Neural cell (in vitro differentiated cells): ENCODE results near the gene SFTPD. TPM values are rescaled to one million over a fixed set of nuclear protein-coding genes. Genes with fewer than 3 reads are reported as not detected.
A peak's percentile ranks its signal among the peaks of the same experiment; 100 is the strongest.
"Not testable (repeated sequence)": the region's sequence is repeated elsewhere in the genome, so short reads cannot be mapped to it uniquely, and the experiment has no call there.

Experiments used
- H2AFZ ChIP-seq: fragments of 200-600, 300-800 bp; sonication (generic), shearing (Covaris generic); 2 replicates; pipeline ENCODE4 v1.6.0; 2014; ENCODE audit warnings: low read depth, mild to moderate bottlenecking, antibody characterized with exemption, low read length, moderate library complexity
- H3F3A ChIP-seq: fragments of 200-600 bp; shearing (Covaris generic); 2 replicates; pipeline ENCODE4 v1.6.1; 2016; ENCODE audit warnings: mild to moderate bottlenecking, moderate library complexity, mixed read lengths, antibody characterized with exemption, low read length; ENCODE audit not compliant: insufficient read depth, poor library complexity, severe bottlenecking
- H3K27ac ChIP-seq: fragments of 200-600, 300-800 bp; sonication (generic), shearing (Covaris generic); 2 replicates; pipeline ENCODE4 v1.5.1; 2014; ENCODE audit warnings: mild to moderate bottlenecking, low read length, moderate library complexity
- H3K27me3 ChIP-seq: fragments of 300-800, 200-600 bp; sonication (generic), shearing (Covaris generic); 2 replicates; pipeline ENCODE4 v1.6.0; 2014; ENCODE audit warnings: mild to moderate bottlenecking, low read depth, low read length, moderate library complexity; ENCODE audit not compliant: insufficient read depth
- H3K36me3 ChIP-seq: fragments of 300-800, 200-600 bp; sonication (generic), shearing (Covaris generic); 2 replicates; pipeline ENCODE4 v1.5.1; 2014; ENCODE audit warnings: mild to moderate bottlenecking, antibody characterized with exemption, low read length, moderate library complexity; ENCODE audit not compliant: insufficient read depth
- H3K4me2 ChIP-seq: fragments of 300-800, 200-600 bp; sonication (generic), shearing (Covaris generic); 2 replicates; pipeline ENCODE4 v1.6.0; 2014; ENCODE audit warnings: mild to moderate bottlenecking, low read length
- H3K4me3 ChIP-seq: fragments of 300-800, 200-600 bp; sonication (generic), shearing (Covaris generic); 2 replicates; pipeline ENCODE4 v1.5.1; 2014; ENCODE audit warnings: mild to moderate bottlenecking, low read length, moderate library complexity
- H3K79me2 ChIP-seq: fragments of 200-600 bp; shearing (Covaris generic); replicated peaks from 2 replicates; pipeline ENCODE4 v1.6.0; 2014; ENCODE audit warnings: mild to moderate bottlenecking, low read length, moderate library complexity; ENCODE audit not compliant: insufficient read depth
- H3K9ac ChIP-seq: fragments of 300-800, 200-600 bp; sonication (generic), shearing (Covaris generic); 2 replicates; pipeline ENCODE4 v1.6.1; 2016; ENCODE audit warnings: mild to moderate bottlenecking, low read length, mixed read lengths
- H3K9me2 ChIP-seq: fragments of 200-600 bp; shearing (Covaris generic); 2 replicates; pipeline ENCODE4 v1.6.1; 2016; ENCODE audit warnings: mild to moderate bottlenecking, low read length, mixed read lengths; ENCODE audit not compliant: insufficient read depth
- H3K9me3 ChIP-seq: fragments of 200-600, 300-800 bp; sonication (generic), shearing (Covaris generic); 2 replicates; pipeline ENCODE4 v1.6.1; 2016; ENCODE audit warnings: mild to moderate bottlenecking, mixed run types, low read length, moderate library complexity, mixed read lengths
- H4K20me1 ChIP-seq: fragments of 200-600 bp; shearing (Covaris generic); 2 replicates; pipeline ENCODE4 v1.6.1; 2016; ENCODE audit warnings: mild to moderate bottlenecking, mixed run types; ENCODE audit not compliant: insufficient read depth
- CTCF ChIP-seq: fragments of 450-650 bp; IDR thresholded peaks from 2 replicates; pipeline ENCODE4 v1.5.1; 2014; ENCODE audit warnings: antibody characterized with exemption, mild to moderate bottlenecking, moderate library complexity; ENCODE audit not compliant: poor library complexity, severe bottlenecking
- EZH2 ChIP-seq: fragments of 200-600, 300-800 bp; shearing (Covaris generic), sonication (generic); IDR thresholded peaks from 2 replicates; pipeline ENCODE4 v1.6.1; 2014; ENCODE audit warnings: antibody characterized with exemption, low read length, borderline replicate concordance, mild to moderate bottlenecking; ENCODE audit not compliant: insufficient read depth, poor library complexity, severe bottlenecking
- MXI1 ChIP-seq: fragments of 450-650 bp; conservative IDR thresholded peaks from 2 replicates; pipeline ENCODE4 v1.6.1; 2014; ENCODE audit warnings: antibody characterized with exemption, mild to moderate bottlenecking; ENCODE audit not compliant: poor library complexity, severe bottlenecking
- POLR2AphosphoS5 ChIP-seq: IDR thresholded peaks from 2 replicates; pipeline ENCODE4 v1.6.1; 2012
- RAD21 ChIP-seq: fragments of 450-650 bp; conservative IDR thresholded peaks from 2 replicates; pipeline ENCODE4 v1.6.1; 2014; ENCODE audit warnings: antibody characterized with exemption, mild to moderate bottlenecking, moderate library complexity
- REST ChIP-seq: IDR thresholded peaks from 2 replicates; pipeline ENCODE4 v1.6.1; 2012; ENCODE audit warnings: borderline replicate concordance
- SMC3 ChIP-seq: fragments of 450-650 bp; conservative IDR thresholded peaks from 2 replicates; pipeline ENCODE4 v1.6.1; 2014; ENCODE audit warnings: antibody characterized with exemption, mild to moderate bottlenecking, moderate library complexity; ENCODE audit not compliant: poor library complexity
- TAF1 ChIP-seq: IDR thresholded peaks from 2 replicates; pipeline ENCODE4 v1.6.1; 2012; ENCODE audit warnings: low read depth
- polyA plus RNA-seq: library from polyadenylated mRNA; depleted of rRNA; stranded (reverse); fragments of >200 nt; gene quantifications from 2 replicates; pipeline ENCODE4 v1.2.3, GENCODE V29; 2014

The SFTPD gene
- polyA plus RNA-seq, 1 donor from 2014 or later = 0.51 TPM

- H3F3A ChIP-seq = no peaks in the 10 kb centered on the region
These were observed 43.3 kb downstream of the SFTPD start for GRCh38 chr10:79905322-79906314.

GRCh38 chr10:79904671-79905321 lies 44.1 kb downstream of the SFTPD start:
- Histone ChIP-seq H3K27ac (no peak overlapping the region), H4K20me1 (no peaks in the 10 kb centered on the region), H3K9ac (peak overlapping the region; percentile 70), H3K36me3 (no peaks in the 10 kb centered on the region), H3K9me2 (no peaks in the 10 kb centered on the region), H3K4me3 (peak overlapping the region; percentile 84), H3K4me2 (peak overlapping the region; percentile 47), H3K9me3 (no peaks in the 10 kb centered on the region), H3K79me2 (no peaks in the 10 kb centered on the region), H3F3A (no peaks in the 10 kb centered on the region), H3K27me3 (no peaks in the 10 kb centered on the region), H2AFZ (peak overlapping the region; percentile 68)
- no peak for TF ChIP-seq EZH2
- TF ChIP-seq POLR2AphosphoS5 = peak; percentile 39
- TF ChIP-seq REST = no peak
- TF ChIP-seq TAF1 = no peak
- TF ChIP-seq SMC3 = no peak
- peak; percentile 16 for TF ChIP-seq RAD21
- no peak for TF ChIP-seq CTCF
- TF ChIP-seq MXI1 = peak; percentile 47

More at GRCh38 chr10:79905322-79906314, 43.3 kb downstream of the SFTPD start:
- H3K9me2 ChIP-seq = no peaks in the 10 kb centered on the region
- H3K4me2 ChIP-seq = peak overlapping the region; percentile 47
- H3K79me2 ChIP-seq = no peaks in the 10 kb centered on the region
- no peaks in the 10 kb centered on the region for H3K9me3 ChIP-seq
- H3K36me3 ChIP-seq = no peaks in the 10 kb centered on the region
- H3K27me3 ChIP-seq = no peaks in the 10 kb centered on the region
- peak overlapping the region; percentile 68 for H2AFZ ChIP-seq
- H3K27ac ChIP-seq = no peak overlapping the region
- TF ChIP-seq MXI1 = no peak
- H3K4me3 ChIP-seq = peak overlapping the region; percentile 84
- no peaks in the 10 kb centered on the region for H4K20me1 ChIP-seq
- H3K9ac ChIP-seq = peak overlapping the region; percentile 70

- H3K36me3 ChIP-seq = not testable (repeated sequence)
These were observed 47.3 kb downstream of the SFTPD start for GRCh38 chr10:79901571-79901970.

More at GRCh38 chr10:79901571-79901970, 47.3 kb downstream of the SFTPD start:
- H2AFZ ChIP-seq, H3K4me3 ChIP-seq, H4K20me1 ChIP-seq, H3K27ac ChIP-seq, H3K79me2 ChIP-seq, H3F3A ChIP-seq, H3K9me3 ChIP-seq, H3K4me2 ChIP-seq, H3K9ac ChIP-seq, H3K9me2 ChIP-seq, H3K27me3 ChIP-seq: not testable (repeated sequence)
